ENCODE data around the gene LACTBL1. TPM values are rescaled to one million over a fixed set of nuclear protein-coding genes. Genes with fewer than 3 reads are reported as not detected.

Gene LACTBL1
- total RNA-seq, 1 experiment from 2014 or later, result not detected

DNA sequence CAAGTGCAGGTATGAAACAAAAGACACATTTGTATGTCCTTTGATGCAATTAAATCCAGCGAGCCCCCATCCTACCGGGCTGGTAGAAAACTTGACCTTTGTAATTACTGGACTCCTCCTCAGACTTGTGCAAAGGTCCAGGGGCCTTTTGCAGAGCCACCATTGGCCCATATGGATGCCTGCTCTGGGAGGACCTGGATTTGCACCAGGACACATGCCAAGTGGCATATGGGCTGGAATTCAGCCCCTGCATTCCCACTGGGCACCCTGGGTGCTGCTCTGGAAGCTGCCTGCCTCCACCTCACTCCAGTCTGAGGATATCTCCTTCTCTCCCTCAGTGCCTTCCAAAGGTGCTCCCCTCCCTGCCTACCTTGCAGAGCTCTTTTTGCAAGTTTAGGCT lies 36.0 kb downstream of the LACTBL1 start:
- Histone ChIP-seq H4K20me1 (ENCODE audit: control insufficient read depth, insufficient read depth, insufficient read length) (no peaks in the 10 kb centered on the region), H2AFZ (ENCODE audit: low read length) (no peak overlapping the region), H4K8ac (replicated peaks; ENCODE audit: insufficient read length, low read depth, low read length) (no peak overlapping the region), H2BK120ac (ENCODE audit: low read depth, low read length, poor library complexity, severe bottlenecking) (no peak overlapping the region), H2BK15ac (ENCODE audit: low read depth, low read length) (no peak overlapping the region), H3K79me2 (ENCODE audit: insufficient read depth, low read length) (no peaks in the 10 kb centered on the region), H3K23me2 (ENCODE audit: insufficient read length, low read depth, low read length, poor library complexity, severe bottlenecking) (no peaks in the 10 kb centered on the region), H3K4ac (ENCODE audit: low read depth, low read length) (no peak overlapping the region), H3K9ac (ENCODE audit: extremely low read depth, insufficient read length, low read length) (no peak overlapping the region), H3K9me3 (ENCODE audit: control insufficient read depth, low read depth, low read length) (no peaks in the 10 kb centered on the region), H3K18ac (ENCODE audit: insufficient read length, low read depth, low read length) (no peak overlapping the region), H3K14ac (ENCODE audit: insufficient read depth, low read length) (no peak overlapping the region), H2BK5ac (ENCODE audit: insufficient read length, low read length) (no peak overlapping the region), H2BK20ac (ENCODE audit: low read depth, low read length, poor library complexity, severe bottlenecking) (no peak overlapping the region), H3K27me3 (ENCODE audit: insufficient read depth, low read length) (no peaks in the 10 kb centered on the region), H4K91ac (ENCODE audit: insufficient read length, low read depth, low read length) (no peak overlapping the region), H3K27ac (ENCODE audit: insufficient read length, low read depth, low read length) (no peak overlapping the region), H3K79me1 (ENCODE audit: insufficient read depth, low read depth, low read length, poor library complexity, severe bottlenecking) (no peaks in the 10 kb centered on the region), H3K4me1 (ENCODE audit: insufficient read depth, low read length) (no peaks in the 10 kb centered on the region), H3K56ac (ENCODE audit: insufficient read length, low read depth, low read length) (no peak overlapping the region), H4K5ac (ENCODE audit: insufficient read length, low read depth, low read length) (no peak overlapping the region), H3K4me2 (ENCODE audit: insufficient read depth, insufficient read length, low read length) (no peak overlapping the region), H3K23ac (ENCODE audit: insufficient read length, low read depth, low read length) (no peak overlapping the region), H2BK12ac (ENCODE audit: insufficient read length, low read depth, low read length) (no peak overlapping the region), H3T11ph (ENCODE audit: low read length) (no peak overlapping the region), H2AK5ac (ENCODE audit: insufficient read length, low read length) (no peak overlapping the region)
- no peak for TF ChIP-seq CTCF (conservative IDR thresholded peaks at IDR 0.05)
- Mint-ChIP-seq H3K27me3 (ENCODE audit: low read depth) (peaks cover 13% of the 10 kb centered on the region), H3K27ac (no peak overlapping the region), H3K9me3 (peaks cover 20 to 30% of the 10 kb centered on the region in 2 experiments), H3K4me3 (no peak overlapping the region), H3K36me3 (ENCODE audit: insufficient read depth in 1 of 3, low read depth in 3 of 3) (peaks cover 0 to 2% (median 2%) of the 10 kb centered on the region in 3 experiments; a peak in 2 of 7 replicates), H3K4me1 (peaks cover 0 to 3% of the 10 kb centered on the region in 2 experiments; a peak in 1 of 4 replicates)
- WGBS (ENCODE audit: extremely low coverage, insufficient read length, low lambda C conversion rate), result no CpG with 5 or more reads among the region's 2 CpGs
- no peak for DNase-seq
